GM21528 (cell line): ENCODE data around the gene KMO.

ENCODE experiments used
- ATAC-seq: cut with Tn5 transposase; IDR thresholded peaks from one replicate; pipeline ENCODE4 v1.9.1; 2021; ENCODE audit warnings: mild to moderate bottlenecking, moderate library complexity; ENCODE audit not compliant: unreplicated experiment, low FRiP score

Gene KMO

DNA sequence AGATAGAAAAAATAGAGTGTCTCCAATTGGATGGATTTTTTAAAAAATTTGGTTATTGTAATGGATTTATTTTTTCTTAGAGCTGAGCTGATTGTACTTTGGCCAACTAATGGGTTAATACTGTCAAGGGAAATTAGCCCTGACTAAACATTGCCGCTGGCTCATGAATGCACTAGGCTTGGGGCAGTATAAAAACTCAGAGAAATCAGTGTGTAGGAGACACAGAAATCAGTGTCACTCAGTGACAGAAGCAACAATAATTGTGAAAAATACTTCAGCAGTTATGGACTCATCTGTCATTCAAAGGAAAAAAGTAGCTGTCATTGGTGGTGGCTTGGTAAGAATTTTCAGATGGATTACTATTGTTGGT, at the start of gene KMO:
Gene KMO (plus strand): TSS at position 217 of the 370 bp plus-strand sequence. CDS start 67 bp downstream, at position 284.
- ATAC-seq = peak; percentile 34

- no peak for ATAC-seq
Measured at GRCh38 chr1:241482761-241483250, 49.4 kb upstream of the KMO start.

GRCh38 chr1:241485145-241485544, 47.0 kb upstream of the KMO start:
- ATAC-seq = peak; percentile 65

DNA sequence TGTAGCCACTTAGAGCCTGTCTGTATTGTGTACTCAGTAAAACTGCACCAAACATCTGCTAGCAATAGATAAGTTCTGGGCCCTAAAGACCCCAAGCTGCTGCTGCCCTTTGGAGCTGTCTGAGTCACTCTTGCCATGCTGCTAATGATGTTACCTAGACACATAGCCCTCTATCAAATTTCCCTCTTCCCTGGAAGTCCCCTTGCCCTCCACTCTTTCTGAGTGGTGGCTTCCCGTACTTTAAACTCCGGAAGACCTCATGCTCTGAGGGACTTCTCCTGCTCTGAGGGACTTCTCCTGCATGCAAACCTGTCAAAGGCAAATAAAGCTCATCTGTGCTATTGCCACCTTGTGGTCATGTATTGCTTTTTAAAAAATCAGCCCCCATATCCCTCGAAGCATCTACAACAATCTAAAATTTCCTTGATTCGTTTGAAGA, 46.6 kb upstream of the KMO start:
- peak; percentile 57 for ATAC-seq

DNA sequence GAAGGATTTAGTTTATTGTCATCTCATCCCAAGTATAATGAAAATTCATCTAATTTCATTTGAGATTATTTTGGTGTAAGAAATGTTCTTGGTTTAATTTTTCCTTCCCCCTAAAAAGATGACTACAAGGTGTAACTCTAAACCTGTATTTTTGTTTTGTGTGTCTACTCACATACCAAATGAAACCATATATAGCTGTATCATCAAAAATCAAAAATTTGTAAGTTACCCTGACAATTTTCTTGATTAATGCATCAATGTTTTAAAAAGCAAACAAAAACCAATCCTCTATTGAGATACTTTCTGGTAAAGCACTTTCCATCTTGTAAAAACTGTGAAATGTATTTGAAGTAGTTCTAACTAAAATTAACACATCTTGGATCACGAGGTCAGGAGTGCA, 43.4 kb upstream of the KMO start:
- ATAC-seq = no peak

DNA sequence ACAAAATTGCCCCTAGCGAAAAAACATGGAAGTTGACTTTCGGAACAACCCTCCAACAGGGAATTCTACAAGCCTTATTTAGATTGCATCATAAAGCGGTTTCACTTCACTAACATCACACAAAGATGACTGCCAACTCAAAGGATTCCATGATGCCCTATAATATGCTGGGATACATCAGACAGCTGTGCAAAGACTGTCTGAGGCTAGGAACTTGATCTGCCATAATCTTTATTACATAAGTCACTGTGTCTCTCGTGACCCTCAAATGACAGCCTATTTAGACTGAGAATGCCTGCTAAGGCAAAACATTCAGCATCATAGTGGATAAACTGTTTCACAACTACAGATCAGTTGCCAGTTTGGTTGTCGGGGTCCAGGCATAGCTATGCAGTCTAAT, 36.4 kb upstream of the KMO start:
- no peak for ATAC-seq

DNA sequence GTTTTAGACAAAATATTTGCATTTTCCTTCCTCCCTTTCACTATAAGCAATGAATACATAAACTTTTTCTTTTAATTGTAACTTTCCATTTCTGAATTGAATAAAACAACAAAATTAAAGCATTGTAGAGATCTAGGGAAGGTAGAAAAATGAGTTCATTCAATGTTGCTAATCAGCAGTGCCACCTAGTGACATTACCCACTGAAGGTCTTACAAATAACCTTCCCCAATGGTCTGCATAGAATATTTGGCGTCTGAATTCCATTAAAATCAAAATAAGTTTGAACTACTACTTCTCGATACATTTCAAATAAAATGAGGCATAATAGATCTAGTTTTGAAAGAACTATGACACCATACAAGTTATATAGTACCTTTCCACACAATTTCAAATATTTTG, 32.3 kb upstream of the KMO start:
- ATAC-seq = no peak

- no peak for ATAC-seq
Measured at GRCh38 chr1:241503444-241503843, 28.7 kb upstream of the KMO start.

GRCh38 chr1:241507189-241507863, 24.9 kb upstream of the KMO start:
- no peak for ATAC-seq

DNA sequence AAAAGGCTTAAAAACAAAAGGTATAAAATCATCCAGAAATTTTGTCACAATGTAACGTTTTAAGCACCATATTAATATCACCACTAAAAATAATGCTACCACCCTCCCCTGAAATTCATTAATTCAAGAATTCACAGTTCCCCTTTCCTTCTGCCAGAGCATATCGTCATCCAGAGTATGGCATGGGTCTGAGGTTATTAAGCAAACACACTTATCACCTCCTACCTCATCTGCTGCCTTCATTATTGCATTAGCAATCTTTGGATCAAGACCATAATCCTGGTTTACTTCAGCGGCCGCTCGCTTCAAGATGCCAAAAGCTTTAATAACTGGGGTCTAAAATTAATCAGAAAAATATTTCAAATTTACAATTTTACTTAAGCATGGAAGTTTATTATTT, 18.8 kb upstream of the KMO start:
- no peak for ATAC-seq

- peak; percentile 47 for ATAC-seq
Measured at GRCh38 chr1:241518476-241519307, 13.5 kb upstream of the KMO start.

DNA sequence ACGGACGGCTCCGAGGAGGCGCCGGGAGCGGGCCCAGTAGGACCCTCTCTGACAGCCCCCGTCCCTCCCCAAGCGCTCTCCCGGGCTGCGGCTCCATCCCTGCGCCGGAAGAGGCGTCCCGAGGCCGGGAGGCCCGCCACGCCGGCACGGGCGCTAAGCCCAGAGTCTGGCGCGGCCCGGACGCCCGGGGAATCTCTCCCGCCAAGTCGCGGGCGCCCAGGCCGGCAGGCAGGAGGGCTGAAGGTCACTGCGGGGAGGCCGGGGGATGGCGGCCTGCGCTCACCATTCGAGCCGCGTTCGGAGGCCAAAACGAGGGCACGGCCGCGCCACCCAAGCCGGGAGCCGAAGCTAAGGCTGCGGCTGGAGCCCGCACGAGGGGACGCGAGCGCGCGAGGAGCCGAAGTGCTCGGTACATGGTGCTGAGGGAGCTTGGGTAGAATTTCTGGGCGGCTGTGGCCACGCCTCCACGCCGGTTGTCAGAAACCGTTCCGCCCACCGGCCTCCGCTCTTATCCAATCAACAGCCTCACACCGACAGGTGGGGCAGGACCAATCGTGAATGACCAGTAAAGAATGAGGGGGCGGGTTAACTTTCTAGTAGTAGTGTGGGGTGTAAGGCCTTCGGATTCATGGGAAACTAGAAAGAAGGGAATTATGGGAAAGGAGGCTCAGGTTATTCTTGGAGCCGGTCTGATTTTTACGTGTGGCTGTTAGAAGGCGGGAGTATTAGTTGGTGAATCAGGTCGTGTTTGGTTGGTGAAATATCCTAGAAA, 12.7 kb upstream of the KMO start, which contains the start of gene FH:
Gene FH (minus strand): TSS at position 448 of the 772 bp plus-strand sequence. CDS start 33 bp downstream, at position 415.
- ATAC-seq = peak; percentile 98

- ATAC-seq = no peak
Measured at GRCh38 chr1:241520080-241520465, 12.1 kb upstream of the KMO start.

DNA sequence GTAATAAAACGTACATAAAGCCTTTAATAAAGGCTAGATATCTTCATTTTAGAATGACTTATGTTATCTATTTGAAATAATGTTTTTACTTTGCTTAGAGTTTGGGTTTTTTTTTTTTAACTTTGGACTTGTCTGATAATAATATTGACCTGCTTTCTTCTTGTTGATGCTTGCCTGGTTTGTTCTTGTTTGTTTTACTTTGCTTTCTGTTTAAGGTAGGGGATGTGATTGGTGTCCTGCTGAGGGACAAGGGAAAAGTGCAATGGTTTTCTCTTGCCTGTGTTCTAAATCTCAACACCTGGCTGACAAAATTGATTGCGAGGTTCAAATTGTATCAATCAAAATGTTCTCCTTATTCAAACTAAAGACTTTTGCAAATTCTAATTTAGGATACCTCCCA, 10.5 kb upstream of the KMO start:
- no peak for ATAC-seq

- no peak for ATAC-seq
Measured at GRCh38 chr1:241525026-241525425, 7.2 kb upstream of the KMO start.

DNA sequence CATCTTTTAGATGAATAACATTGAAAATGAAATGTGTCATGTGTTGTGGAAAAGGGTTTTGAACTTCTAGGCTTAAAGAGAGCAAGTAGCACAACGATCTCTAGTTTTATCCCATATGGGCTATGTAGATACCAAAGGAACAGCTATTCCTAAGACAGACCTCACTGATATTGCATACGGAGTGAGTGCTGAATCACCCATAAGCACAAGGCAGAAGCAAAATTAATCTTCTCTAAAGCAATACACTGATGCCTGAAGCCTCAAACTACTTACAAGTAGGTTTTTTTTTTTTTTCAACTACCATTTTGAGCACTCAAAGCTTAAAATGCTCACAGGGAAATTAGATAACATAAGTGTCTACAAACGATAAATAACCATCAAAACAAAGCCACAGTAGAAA, 5.0 kb upstream of the KMO start:
- ATAC-seq = no peak

DNA sequence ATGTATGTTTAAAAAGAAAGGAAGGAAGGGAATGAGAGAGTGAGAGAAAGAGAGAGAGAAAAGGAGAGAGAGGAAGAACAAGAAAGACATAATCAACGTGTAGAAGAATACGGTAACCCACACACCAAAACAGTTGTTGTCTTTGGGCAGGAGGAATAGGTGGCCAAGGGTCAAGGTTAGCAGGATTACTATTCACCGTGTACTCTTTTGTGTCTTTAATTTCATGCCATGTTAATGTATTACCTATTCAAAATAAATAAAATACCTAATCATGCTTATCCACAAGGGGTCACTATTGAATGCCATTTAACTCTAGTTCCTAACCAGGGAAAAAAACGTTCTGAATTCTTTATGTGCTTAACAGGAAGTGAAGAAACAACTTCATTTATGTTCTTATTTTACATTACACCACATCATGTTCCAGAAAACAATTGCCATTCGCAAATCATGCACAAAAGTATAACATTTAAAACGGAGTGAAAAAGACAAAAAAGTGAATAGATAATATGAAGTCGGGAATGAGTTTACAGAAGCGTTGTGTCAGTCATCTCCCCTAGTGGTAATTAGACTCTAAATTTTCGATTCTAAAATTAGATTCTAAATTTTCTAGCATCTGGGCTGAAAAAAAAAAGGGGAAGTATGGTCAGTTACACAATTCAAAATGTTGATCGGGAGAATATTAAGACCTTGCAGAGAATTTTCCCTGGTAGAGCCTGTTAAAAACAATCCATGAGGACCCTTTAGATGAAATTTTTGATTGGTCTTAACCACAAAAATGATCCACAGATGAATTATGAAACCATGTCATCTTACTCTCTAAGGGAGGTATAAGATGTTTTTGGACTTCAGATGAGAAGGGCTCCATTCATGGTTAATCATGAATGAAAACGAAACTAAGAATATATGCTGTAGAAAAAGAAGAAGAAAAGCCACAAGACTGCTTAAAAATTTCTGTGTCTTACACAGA, 700 bp upstream of the KMO start:
- ATAC-seq = peak; percentile 69

DNA sequence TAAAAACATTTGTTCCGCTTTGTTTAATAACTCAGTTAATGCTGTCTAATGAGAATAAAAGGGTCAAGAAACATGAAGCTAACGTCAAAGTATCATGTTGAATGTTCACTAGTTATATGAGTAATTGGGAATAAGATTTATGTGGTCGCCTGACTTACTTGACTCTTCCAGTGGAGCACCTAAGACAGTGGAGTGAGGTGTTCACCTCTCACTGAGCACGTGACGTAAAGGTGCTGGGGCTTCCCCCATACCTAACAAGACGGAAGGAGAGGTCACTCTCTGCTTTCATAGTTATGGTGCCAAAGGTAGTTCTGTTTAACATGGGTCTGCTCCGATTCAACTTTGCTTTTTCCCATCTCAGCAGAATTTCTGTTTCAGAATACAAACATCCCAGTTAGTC, 686 bp downstream of the KMO start:
- peak; percentile 64 for ATAC-seq

DNA sequence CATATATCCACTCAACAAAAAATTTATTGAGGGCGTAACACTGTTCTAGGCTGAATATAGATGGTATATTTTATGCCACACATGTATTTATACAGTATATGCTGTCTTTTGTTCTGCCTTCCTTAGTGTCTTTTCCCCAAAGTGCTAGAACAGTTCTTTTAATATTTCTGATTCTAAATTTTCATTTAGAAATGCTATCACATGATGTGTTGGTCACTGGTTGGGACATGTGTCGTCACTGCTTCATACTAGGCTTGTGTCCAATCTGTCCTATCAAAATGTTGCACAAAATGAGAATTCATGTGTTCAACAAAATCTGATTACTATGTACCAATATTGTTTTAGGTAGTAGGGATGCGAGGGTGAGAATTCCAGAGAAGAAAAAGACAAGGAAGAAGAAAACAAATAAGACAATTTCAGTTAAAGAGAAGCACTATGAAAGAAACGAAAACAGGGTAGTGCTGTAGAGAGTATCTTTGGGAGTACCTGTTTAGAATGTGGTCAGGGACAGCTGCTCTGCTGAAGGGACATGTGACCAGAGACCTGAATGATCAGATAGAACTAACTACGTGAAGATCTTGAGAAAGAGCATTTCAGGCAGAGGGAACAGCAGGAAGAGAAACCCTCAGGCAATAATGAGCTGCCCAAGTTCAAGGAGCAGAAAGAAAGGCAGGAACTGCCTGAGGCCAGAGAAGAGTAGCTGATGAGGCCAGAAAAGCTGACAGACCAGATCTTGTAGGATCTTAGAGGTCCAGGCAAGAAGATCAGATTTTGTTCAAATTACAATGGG, 1.3 kb downstream of the KMO start:
- ATAC-seq = peak; percentile 42
